GDM1 (cell line): ENCODE data around the gene SACM1L.
"Not testable (repeated sequence)": the region's sequence is repeated elsewhere in the genome, so short reads cannot be mapped to it uniquely, and the experiment has no call there.

Source experiments
- DNase-seq: peaks from one replicate; lab custom pipeline; 2025; lab: John Stamatoyannopoulos, UW

The SACM1L gene

GRCh38 chr3:45746165-45746776, 57.1 kb downstream of the SACM1L start:
- DNase-seq = no peak

GRCh38 chr3:45746777-45747622, 57.8 kb downstream of the SACM1L start:
- DNase-seq = no peak

- no peak for DNase-seq
Measured at GRCh38 chr3:45748068-45748467, 58.9 kb downstream of the SACM1L start.

- not testable (repeated sequence) for DNase-seq
Measured at GRCh38 chr3:45749036-45749600, 59.9 kb downstream of the SACM1L start.

GRCh38 chr3:45749880-45750279, 60.7 kb downstream of the SACM1L start:
- DNase-seq = no peak

GRCh38 chr3:45751537-45752242, 62.5 kb downstream of the SACM1L start:
- no peak for DNase-seq

GRCh38 chr3:45753095-45753494, 63.9 kb downstream of the SACM1L start:
- DNase-seq = no peak

GRCh38 chr3:45754461-45754860, 65.3 kb downstream of the SACM1L start:
- DNase-seq = no peak

- DNase-seq = no peak
Measured at GRCh38 chr3:45756055-45756454, 66.9 kb downstream of the SACM1L start.

- DNase-seq = not testable (repeated sequence)
Measured at GRCh38 chr3:45757141-45757540, 67.9 kb downstream of the SACM1L start.

GRCh38 chr3:45758871-45759270, 69.7 kb downstream of the SACM1L start:
- DNase-seq = no peak

- no peak for DNase-seq
Measured at GRCh38 chr3:45759851-45760250, 70.7 kb downstream of the SACM1L start.

GRCh38 chr3:45760878-45761711, 71.9 kb downstream of the SACM1L start:
- peak; percentile 18 for DNase-seq

- DNase-seq = no peak
Measured at GRCh38 chr3:45761831-45762230, 72.6 kb downstream of the SACM1L start.

GRCh38 chr3:45762647-45763302, 73.6 kb downstream of the SACM1L start:
- DNase-seq = no peak

- DNase-seq = no peak
Measured at GRCh38 chr3:45763303-45763675, 74.1 kb downstream of the SACM1L start.

- DNase-seq = no peak
Measured at GRCh38 chr3:45765266-45765851, 76.2 kb downstream of the SACM1L start.

- DNase-seq = no peak
Measured at GRCh38 chr3:45765958-45766357, 76.8 kb downstream of the SACM1L start.

- DNase-seq = no peak
Measured at GRCh38 chr3:45771166-45771775, 82.1 kb downstream of the SACM1L start.

GRCh38 chr3:45771831-45772230, 82.6 kb downstream of the SACM1L start:
- no peak for DNase-seq
